Stimulated activated naive B cell treated with anti-CD40 and anti-IgM and Interleukin-4, amounts not matched to agents 10 μg/mL and 1 μg/mL and 100 μg/mL, for 72 hours (primary cell): ENCODE results near the gene ADGRD1.

Source experiments
- ATAC-seq, 2 donors: fragments of 150-1000 bp; cut with Tn5 transposase; replicated peaks; 2 replicates each; pipeline ENCODE4 v1.10.0; 2021; ENCODE audit warnings: moderate library complexity in 1 of 2
- DNase-seq: peaks from one replicate; pipeline ENCODE4 v3.0.0; 2021
- H3K27ac Mint-ChIP-seq: one replicate; pipeline ENCODE4 v1.8.0; 2022; ENCODE audit warnings: mild to moderate bottlenecking, mixed read lengths
- H3K27me3 Mint-ChIP-seq, 2 donors: one replicate each; pipeline ENCODE4 v1.8.0; 2022; ENCODE audit warnings: mixed read lengths in 2 of 2
- H3K36me3 Mint-ChIP-seq, 2 donors: one replicate each; pipeline ENCODE4 v1.8.0; 2022; ENCODE audit warnings: mixed read lengths in 2 of 2, mild to moderate bottlenecking in 1 of 2
- H3K4me1 Mint-ChIP-seq, 2 donors: one replicate each; pipeline ENCODE4 v1.8.0; 2022; ENCODE audit warnings: mixed read lengths in 2 of 2, mild to moderate bottlenecking in 1 of 2
- H3K4me3 Mint-ChIP-seq, 2 donors: one replicate each; pipeline ENCODE4 v1.8.0; 2022; ENCODE audit warnings: mild to moderate bottlenecking in 2 of 2, mixed read lengths in 2 of 2, moderate library complexity in 1 of 2
- H3K9me3 Mint-ChIP-seq, 2 donors: one replicate each; pipeline ENCODE4 v1.8.0; 2022; ENCODE audit warnings: mixed read lengths in 2 of 2, mild to moderate bottlenecking in 1 of 2

ADGRD1 gene

GRCh38 chr12:131041968-131042833 lies 88.5 kb downstream of the ADGRD1 start:
- no peak for ATAC-seq
- Mint-ChIP-seq H3K27me3 (peaks cover 5% of the 10 kb centered on the region in 2 donors), H3K9me3 (peaks cover 10% of the 10 kb centered on the region in 2 donors), H3K36me3 (peaks cover 6 to 11% of the 10 kb centered on the region in 2 donors), H3K27ac (no peak overlapping the region), H3K4me3 (no peak overlapping the region), H3K4me1 (peaks cover 8 to 9% of the 10 kb centered on the region in 2 donors)
- DNase-seq = no peak

DNA sequence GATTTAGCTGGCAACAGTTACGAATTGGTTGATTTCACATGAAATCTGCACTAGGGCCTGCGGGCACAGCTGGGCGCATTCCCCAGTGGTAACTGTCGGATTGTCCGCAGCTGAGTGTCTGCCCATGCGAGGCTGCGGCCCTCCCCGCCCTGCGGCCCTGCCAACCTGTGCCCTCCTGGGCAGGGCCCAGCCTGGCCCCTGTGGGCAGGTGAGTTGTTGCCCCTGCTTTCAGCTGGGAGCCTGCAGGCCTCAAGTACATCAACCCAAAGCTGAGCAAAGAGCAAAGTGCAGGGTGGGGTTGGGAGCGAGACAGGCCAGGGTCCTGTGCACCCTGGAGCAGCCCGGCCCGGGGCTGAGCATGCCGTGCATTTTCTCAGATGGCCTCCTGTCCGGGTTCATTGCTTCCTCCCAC lies 89.1 kb downstream of the ADGRD1 start:
- Mint-ChIP-seq H3K36me3 (peaks cover 4 to 8% of the 10 kb centered on the region in 2 donors), H3K9me3 (peaks cover 4 to 7% of the 10 kb centered on the region in 2 donors), H3K27ac (no peak overlapping the region), H3K4me1 (peaks cover 13 to 14% of the 10 kb centered on the region in 2 donors), H3K4me3 (no peak overlapping the region), H3K27me3 (peaks cover 7 to 8% of the 10 kb centered on the region in 2 donors)
- ATAC-seq = no peak
- DNase-seq = no peak

GRCh38 chr12:131043401-131043871 lies 89.7 kb downstream of the ADGRD1 start:
- H3K9me3 Mint-ChIP-seq = peaks cover 2 to 4% of the 10 kb centered on the region in 2 donors
- no peak overlapping the region for H3K4me3 Mint-ChIP-seq
- H3K36me3 Mint-ChIP-seq = peaks cover 2 to 6% of the 10 kb centered on the region in 2 donors
- no peak for ATAC-seq
- DNase-seq = no peak
- H3K27me3 Mint-ChIP-seq = peaks cover 7 to 8% of the 10 kb centered on the region in 2 donors
- H3K4me1 Mint-ChIP-seq = peaks cover 17 to 20% of the 10 kb centered on the region in 2 donors
- H3K27ac Mint-ChIP-seq = no peak overlapping the region

- peaks cover 17 to 26% of the 10 kb centered on the region in 2 donors for H3K4me1 Mint-ChIP-seq
- H3K36me3 Mint-ChIP-seq = peaks cover 2 to 6% of the 10 kb centered on the region in 2 donors
- peaks cover 2 to 4% of the 10 kb centered on the region in 2 donors for H3K9me3 Mint-ChIP-seq
- no peak for DNase-seq
- no peak for ATAC-seq
- H3K4me3 Mint-ChIP-seq = no peak overlapping the region
- H3K27ac Mint-ChIP-seq = peak overlapping the region; percentile 57
- H3K27me3 Mint-ChIP-seq = peaks cover 7 to 8% of the 10 kb centered on the region in 2 donors
Measured at GRCh38 chr12:131044136-131044535, 90.4 kb downstream of the ADGRD1 start.

GRCh38 chr12:131044760-131045381 lies 91.2 kb downstream of the ADGRD1 start:
- Mint-ChIP-seq H3K27ac (no peak overlapping the region), H3K4me3 (no peak overlapping the region), H3K9me3 (peaks cover 2 to 4% of the 10 kb centered on the region in 2 donors), H3K36me3 (peaks cover 2 to 6% of the 10 kb centered on the region in 2 donors), H3K27me3 (peaks cover 7 to 8% of the 10 kb centered on the region in 2 donors), H3K4me1 (peaks cover 17 to 26% of the 10 kb centered on the region in 2 donors)
- no peak for ATAC-seq
- DNase-seq = no peak

GRCh38 chr12:131045705-131046460 lies 92.2 kb downstream of the ADGRD1 start:
- Mint-ChIP-seq H3K9me3 (peaks cover 2 to 4% of the 10 kb centered on the region in 2 donors), H3K4me3 (no peak overlapping the region), H3K36me3 (peaks cover 2 to 6% of the 10 kb centered on the region in 2 donors)

GRCh38 chr12:131046813-131047788 lies 93.4 kb downstream of the ADGRD1 start:
- Mint-ChIP-seq H3K9me3 (peaks cover 2 to 4% of the 10 kb centered on the region in 2 donors), H3K36me3 (peaks cover 2 to 6% of the 10 kb centered on the region in 2 donors), H3K27ac (peak overlapping the region; percentile 81), H3K27me3 (peaks cover 7 to 8% of the 10 kb centered on the region in 2 donors), H3K4me3 (peak overlapping the region in 1 of 2 donors; percentile 48), H3K4me1 (peaks cover 17 to 26% of the 10 kb centered on the region in 2 donors)
- DNase-seq = no peak
- ATAC-seq = peak; percentile 73 to 77

More at GRCh38 chr12:131045705-131046460, 92.2 kb downstream of the ADGRD1 start:
- Mint-ChIP-seq H3K27me3 (peaks cover 7 to 8% of the 10 kb centered on the region in 2 donors), H3K4me1 (peaks cover 17 to 26% of the 10 kb centered on the region in 2 donors), H3K27ac (no peak overlapping the region)
- ATAC-seq (no peak), DNase-seq (no peak)

- DNase-seq = no peak
- H3K4me1 Mint-ChIP-seq = peaks cover 17 to 27% of the 10 kb centered on the region in 2 donors
- peaks cover 7 to 8% of the 10 kb centered on the region in 2 donors for H3K27me3 Mint-ChIP-seq
- peak; percentile 51 to 52 for ATAC-seq
- no peak overlapping the region for H3K27ac Mint-ChIP-seq
- H3K36me3 Mint-ChIP-seq = peaks cover 2 to 6% of the 10 kb centered on the region in 2 donors
- H3K9me3 Mint-ChIP-seq = peaks cover 2 to 4% of the 10 kb centered on the region in 2 donors
- no peak overlapping the region for H3K4me3 Mint-ChIP-seq
Measured at GRCh38 chr12:131047789-131048610, 94.3 kb downstream of the ADGRD1 start.

GRCh38 chr12:131048611-131048990 lies 94.9 kb downstream of the ADGRD1 start:
- Mint-ChIP-seq H3K27me3 (peaks cover 7 to 8% of the 10 kb centered on the region in 2 donors), H3K4me1 (peaks cover 17 to 31% of the 10 kb centered on the region in 2 donors), H3K36me3 (peaks cover 2 to 6% of the 10 kb centered on the region in 2 donors), H3K4me3 (no peak overlapping the region), H3K27ac (no peak overlapping the region), H3K9me3 (peaks cover 2 to 4% of the 10 kb centered on the region in 2 donors)
- no peak for DNase-seq
- no peak for ATAC-seq

DNA sequence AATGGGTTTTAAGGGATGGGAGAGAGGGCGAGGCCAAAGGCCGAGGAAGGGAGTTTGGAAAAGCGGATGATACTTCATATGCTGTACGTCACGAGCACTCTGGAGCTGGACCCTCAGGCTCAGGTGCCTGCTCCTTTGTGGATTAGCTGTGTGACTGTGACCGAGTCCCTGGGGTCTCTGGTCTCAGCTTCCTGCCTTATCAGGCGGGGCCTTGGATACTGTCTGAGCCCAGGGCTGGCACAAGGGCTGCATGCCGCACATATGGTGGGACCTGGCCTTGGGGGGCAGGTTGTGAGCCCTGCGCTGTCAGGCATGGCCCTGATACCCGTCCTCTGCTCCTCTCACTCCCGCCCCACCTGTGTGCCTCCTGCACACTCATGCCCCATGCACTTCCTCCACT lies 95.3 kb downstream of the ADGRD1 start:
- Mint-ChIP-seq H3K36me3 (peaks cover 2 to 6% of the 10 kb centered on the region in 2 donors), H3K4me3 (no peak overlapping the region), H3K9me3 (peaks cover 2 to 4% of the 10 kb centered on the region in 2 donors), H3K27me3 (peaks cover 7 to 8% of the 10 kb centered on the region in 2 donors), H3K4me1 (peaks cover 19 to 29% of the 10 kb centered on the region in 2 donors), H3K27ac (no peak overlapping the region)
- ATAC-seq (no peak), DNase-seq (no peak)

DNA sequence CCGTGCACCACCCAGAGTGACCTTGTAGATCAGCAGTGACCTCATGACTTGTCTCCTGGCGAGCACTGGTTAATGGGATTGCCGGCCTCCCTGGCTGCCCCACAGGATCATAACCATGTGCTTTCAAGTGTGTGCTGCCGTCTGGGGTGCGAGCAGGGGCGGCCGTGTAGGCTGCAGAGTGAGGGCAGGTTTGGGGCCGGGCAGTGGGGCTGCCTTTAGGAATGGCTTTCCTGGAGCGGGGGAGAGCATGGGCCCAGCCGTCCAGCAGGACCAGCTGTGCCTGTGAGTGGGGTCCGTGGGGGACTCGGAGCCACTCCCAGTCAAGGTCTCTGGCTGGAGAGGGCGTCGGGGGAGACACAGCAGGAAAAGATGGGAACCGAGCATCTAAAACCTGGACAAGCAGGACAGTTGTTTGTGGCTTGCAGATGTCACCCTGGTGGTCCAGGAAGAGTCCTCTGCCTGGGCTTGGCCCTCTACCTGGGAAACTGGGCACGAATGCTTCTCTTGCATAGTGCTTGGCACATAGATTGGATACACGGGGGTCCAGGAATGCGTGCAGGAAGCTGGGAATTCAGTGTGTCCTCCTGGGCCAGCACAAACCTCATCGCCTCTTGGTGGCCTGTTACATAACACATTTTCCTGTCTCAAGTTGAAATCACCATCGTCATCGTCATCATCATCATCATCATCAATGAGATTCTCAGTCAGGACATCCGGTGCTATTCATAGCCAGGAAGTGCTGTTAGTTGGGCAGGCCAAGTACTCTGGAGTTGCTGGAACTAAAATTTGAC lies 96.0 kb downstream of the ADGRD1 start:
- Mint-ChIP-seq H3K4me3 (no peak overlapping the region), H3K27ac (peak overlapping the region; percentile 20), H3K27me3 (peaks cover 8 to 11% of the 10 kb centered on the region in 2 donors), H3K4me1 (peaks cover 17 to 30% of the 10 kb centered on the region in 2 donors), H3K36me3 (peaks cover 2 to 3% of the 10 kb centered on the region in 2 donors), H3K9me3 (peaks cover 2 to 4% of the 10 kb centered on the region in 2 donors)
- ATAC-seq (no peak), DNase-seq (no peak)
